Mucosa of rectum (tissue), 2 donors: Measurements from ENCODE around the gene TAS1R2.

Experiments
- H3K27ac ChIP-seq, 2 donors: one replicate each; pipeline ENCODE4 v1.7.0; 2013; ENCODE audit warnings: inconsistent platforms in 2 of 2, low read depth in 2 of 2, low read length in 2 of 2
- H3K27me3 ChIP-seq, 2 donors: one replicate each; pipeline ENCODE4 v1.7.0; 2013; ENCODE audit warnings: low read length in 2 of 2; ENCODE audit not compliant: control insufficient read depth in 2 of 2, insufficient read depth in 2 of 2
- H3K36me3 ChIP-seq, 2 donors: one replicate each; pipeline ENCODE4 v1.7.0; 2013; ENCODE audit warnings: low read length in 2 of 2; ENCODE audit not compliant: control insufficient read depth in 2 of 2, insufficient read depth in 2 of 2
- H3K4me1 ChIP-seq, 2 donors: one replicate each; pipeline ENCODE4 v1.7.0; 2013; ENCODE audit warnings: low read length in 2 of 2, mild to moderate bottlenecking in 1 of 2; ENCODE audit not compliant: control insufficient read depth in 2 of 2, insufficient read depth in 2 of 2
- H3K4me3 ChIP-seq, 2 donors: one replicate each; pipeline ENCODE4 v1.7.0; 2013; ENCODE audit warnings: low read length in 2 of 2
- H3K9ac ChIP-seq, 2 donors: one replicate each; pipeline ENCODE4 v1.7.0; 2013; ENCODE audit warnings: low read length in 2 of 2, low read depth in 1 of 2, mild to moderate bottlenecking in 1 of 2
- H3K9me3 ChIP-seq, 2 donors: one replicate each; pipeline ENCODE4 v1.7.0; 2013; ENCODE audit warnings: low read length in 2 of 2; ENCODE audit not compliant: control insufficient read depth in 2 of 2
- donor health status: healthy.
- donor health status: Normal muscosa, but diverticular disease.

The TAS1R2 gene

DNA sequence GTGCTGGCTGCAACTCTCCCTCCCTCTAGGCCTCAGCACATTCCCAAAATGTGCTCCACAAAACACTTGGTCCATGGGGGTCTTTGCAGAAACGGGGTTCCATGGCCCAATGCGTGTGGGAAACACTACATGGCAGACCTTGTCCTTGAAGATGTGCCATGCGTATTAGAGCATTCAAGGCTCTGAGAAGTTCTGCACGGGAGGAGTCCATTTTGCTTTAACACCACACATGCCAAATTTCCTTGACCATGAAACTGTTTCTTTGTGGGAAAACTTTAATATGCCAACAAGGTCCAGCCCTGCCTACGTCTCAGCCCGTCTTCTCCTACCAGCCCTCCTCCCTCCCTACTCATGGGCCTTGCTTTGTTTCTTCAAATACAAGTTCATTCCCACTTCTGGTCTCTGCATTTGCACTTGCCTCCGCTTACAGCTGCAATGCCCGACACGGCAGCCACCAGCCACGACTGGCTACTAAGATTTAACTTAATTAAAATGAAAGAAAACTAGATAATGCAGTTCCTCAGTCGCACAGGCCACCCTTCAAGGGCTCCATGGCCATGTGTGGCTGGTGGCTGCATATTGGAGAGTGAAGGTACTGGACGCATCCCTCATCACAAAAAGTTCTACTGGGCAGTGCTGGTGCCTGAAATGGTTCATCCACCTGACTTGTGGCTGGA lies 19.2 kb upstream of the TAS1R2 start:
- no peaks in the 10 kb centered on the region for H3K9me3 ChIP-seq
- no peaks in the 10 kb centered on the region for H3K27me3 ChIP-seq
- H3K4me1 ChIP-seq = peaks cover 0 to 4% of the 10 kb centered on the region in 2 donors
- H3K9ac ChIP-seq = no peak overlapping the region
- no peak overlapping the region for H3K27ac ChIP-seq
- H3K36me3 ChIP-seq = no peaks in the 10 kb centered on the region
- H3K4me3 ChIP-seq = no peak overlapping the region

DNA sequence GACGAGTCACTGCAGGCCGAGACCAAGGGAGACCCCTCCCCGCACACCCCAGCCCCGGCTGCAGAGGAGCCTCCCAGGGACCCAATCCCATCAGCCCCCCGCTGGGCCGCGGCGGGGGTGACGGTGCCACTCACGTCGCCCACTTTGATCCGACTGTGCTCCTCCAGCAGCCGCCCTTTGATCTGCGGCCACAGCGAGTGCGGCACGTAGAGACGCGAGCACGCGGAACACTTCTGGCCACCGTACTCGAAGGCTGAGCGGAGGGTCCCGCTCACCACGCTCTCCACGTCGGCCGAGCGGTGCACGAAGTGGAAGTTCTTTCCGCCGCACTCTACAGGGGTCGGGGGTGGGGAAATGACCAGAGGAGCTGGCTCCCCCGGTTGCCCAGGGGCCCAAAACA lies 17.8 kb upstream of the TAS1R2 start:
- Histone ChIP-seq H3K4me3 (no peak overlapping the region), H3K4me1 (peaks cover 0 to 4% of the 10 kb centered on the region in 2 donors), H3K9me3 (no peaks in the 10 kb centered on the region), H3K27me3 (no peaks in the 10 kb centered on the region), H3K27ac (no peak overlapping the region), H3K36me3 (no peaks in the 10 kb centered on the region), H3K9ac (no peak overlapping the region)

DNA sequence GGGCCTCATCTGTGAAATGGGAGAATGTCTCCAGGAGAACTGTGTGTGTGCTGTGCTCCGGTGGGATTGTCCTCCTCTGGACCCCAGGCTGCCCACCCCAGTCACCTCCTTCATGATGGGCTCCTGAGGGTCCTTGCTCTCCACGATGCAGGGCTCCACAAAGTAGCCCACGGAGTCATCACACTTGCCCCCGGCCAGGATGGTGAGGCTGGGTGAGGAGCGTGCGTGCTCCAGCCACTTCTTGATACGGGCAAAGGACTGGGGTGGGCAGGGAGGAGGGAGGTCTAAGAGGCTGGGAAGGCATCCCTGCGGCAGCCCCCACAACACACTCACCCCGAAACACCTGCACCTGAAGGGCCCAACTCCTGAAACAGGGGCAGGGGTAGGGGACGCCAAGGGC lies 16.8 kb upstream of the TAS1R2 start:
- no peak overlapping the region for H3K27ac ChIP-seq
- H3K4me3 ChIP-seq = no peak overlapping the region
- H3K4me1 ChIP-seq = peaks cover 0 to 4% of the 10 kb centered on the region in 2 donors
- H3K36me3 ChIP-seq = no peaks in the 10 kb centered on the region
- no peaks in the 10 kb centered on the region for H3K9me3 ChIP-seq
- H3K27me3 ChIP-seq = no peaks in the 10 kb centered on the region
- no peak overlapping the region for H3K9ac ChIP-seq

DNA sequence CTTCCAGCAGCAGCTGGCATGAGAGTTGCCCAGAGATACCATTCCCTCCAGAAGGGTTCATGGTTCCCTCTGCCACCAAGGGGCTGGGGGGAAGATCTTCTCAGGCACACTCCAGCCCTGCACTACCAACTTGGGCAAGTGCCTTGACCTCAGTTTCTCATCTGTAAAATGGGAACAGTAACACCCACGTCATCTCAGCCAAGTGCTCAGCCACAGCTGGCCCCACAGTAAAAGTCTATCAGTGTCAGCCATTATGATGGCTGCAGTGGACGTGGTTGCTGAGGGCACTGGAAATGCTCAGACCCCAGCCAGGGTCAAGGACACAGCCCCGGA lies 16.3 kb upstream of the TAS1R2 start:
- no peaks in the 10 kb centered on the region for H3K9me3 ChIP-seq
- H3K4me1 ChIP-seq = peaks cover 0 to 4% of the 10 kb centered on the region in 2 donors
- no peaks in the 10 kb centered on the region for H3K27me3 ChIP-seq
- H3K36me3 ChIP-seq = no peaks in the 10 kb centered on the region
- H3K4me3 ChIP-seq = no peak overlapping the region
- H3K27ac ChIP-seq = no peak overlapping the region
- H3K9ac ChIP-seq = no peak overlapping the region

DNA sequence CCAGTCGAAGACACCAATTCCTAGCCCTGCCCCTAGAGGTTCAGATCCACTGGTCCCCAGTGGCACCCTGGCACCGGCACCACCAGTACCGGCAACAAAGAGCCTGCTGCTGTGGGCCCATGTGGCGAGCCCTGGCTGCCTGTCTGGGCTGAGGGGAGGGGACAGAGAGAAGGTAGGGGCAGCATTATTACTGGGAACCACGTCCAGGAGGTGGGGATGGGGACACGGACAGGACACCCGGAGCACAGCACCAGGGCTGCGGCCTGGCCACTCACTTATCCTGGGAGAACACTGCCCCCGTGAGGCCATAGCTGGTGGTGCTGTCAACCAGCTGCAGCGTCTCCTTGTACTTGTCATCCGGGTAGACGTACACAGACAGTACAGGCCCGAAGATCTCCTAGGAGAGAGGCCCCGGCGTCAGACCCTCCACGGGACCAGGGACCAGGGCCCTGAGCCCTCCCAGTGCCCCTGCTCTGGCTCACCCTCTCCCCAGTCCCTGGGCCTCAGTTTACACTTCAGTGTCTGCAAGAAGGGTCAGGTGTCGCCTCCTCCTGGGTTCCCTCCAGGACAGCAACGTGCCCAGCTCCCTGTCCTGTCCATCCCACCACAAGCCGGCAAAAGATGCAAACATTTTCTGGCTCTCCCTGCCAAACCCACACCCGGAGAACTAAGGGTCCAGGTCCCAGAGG lies 15.8 kb upstream of the TAS1R2 start:
- H3K9ac ChIP-seq = no peak overlapping the region
- no peak overlapping the region for H3K4me3 ChIP-seq
- H3K36me3 ChIP-seq = no peaks in the 10 kb centered on the region
- no peaks in the 10 kb centered on the region for H3K9me3 ChIP-seq
- peaks cover 0 to 4% of the 10 kb centered on the region in 2 donors for H3K4me1 ChIP-seq
- no peak overlapping the region for H3K27ac ChIP-seq
- no peaks in the 10 kb centered on the region for H3K27me3 ChIP-seq

DNA sequence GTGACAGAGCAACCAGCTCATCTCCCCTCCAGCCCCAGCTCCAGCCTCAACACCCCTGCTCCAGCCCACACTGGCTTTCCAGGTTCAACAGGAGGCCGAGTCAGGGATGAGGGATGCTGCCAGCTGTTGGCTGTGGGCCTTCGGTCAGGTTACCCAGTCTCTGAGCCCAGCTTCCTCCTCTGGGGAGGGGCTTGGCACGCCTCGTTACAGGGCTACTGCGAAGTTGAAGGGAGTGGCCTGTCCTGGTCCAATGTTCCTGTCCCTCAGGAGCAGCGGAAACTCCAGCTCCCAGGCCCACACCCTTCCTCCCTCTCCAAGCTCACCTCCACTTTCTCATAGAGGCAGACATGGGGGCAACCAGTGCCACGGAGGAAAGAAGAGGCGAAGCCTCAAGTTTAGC lies 15.1 kb upstream of the TAS1R2 start:
- no peak overlapping the region for H3K4me3 ChIP-seq
- no peak overlapping the region for H3K9ac ChIP-seq
- H3K27ac ChIP-seq = no peak overlapping the region
- H3K36me3 ChIP-seq = no peaks in the 10 kb centered on the region
- peaks cover 0 to 4% of the 10 kb centered on the region in 2 donors for H3K4me1 ChIP-seq
- no peaks in the 10 kb centered on the region for H3K9me3 ChIP-seq
- H3K27me3 ChIP-seq = no peaks in the 10 kb centered on the region

DNA sequence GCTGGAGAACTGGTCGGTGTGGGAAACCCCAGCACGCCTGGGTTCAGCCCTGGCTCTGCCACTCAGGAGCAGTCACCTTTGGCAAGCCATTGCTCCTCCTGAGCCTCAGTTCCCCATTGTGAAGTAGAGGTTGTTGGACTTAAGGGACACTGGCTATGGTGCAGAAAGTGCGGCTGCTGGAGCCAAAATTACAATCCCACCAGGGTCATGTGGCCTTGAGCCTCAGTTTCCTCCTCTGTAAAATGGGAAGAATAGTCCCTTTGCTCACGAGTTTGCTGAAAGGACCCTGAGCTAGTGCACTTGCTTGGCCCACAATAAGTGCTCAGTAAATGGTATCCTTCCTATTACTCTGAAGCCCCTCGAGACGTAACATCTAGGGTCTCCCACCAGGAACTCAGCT lies 14.6 kb upstream of the TAS1R2 start:
- Histone ChIP-seq H3K27ac (no peak overlapping the region), H3K9me3 (no peaks in the 10 kb centered on the region), H3K9ac (no peak overlapping the region), H3K4me3 (no peak overlapping the region), H3K4me1 (peaks cover 0 to 4% of the 10 kb centered on the region in 2 donors), H3K36me3 (no peaks in the 10 kb centered on the region), H3K27me3 (no peaks in the 10 kb centered on the region)

DNA sequence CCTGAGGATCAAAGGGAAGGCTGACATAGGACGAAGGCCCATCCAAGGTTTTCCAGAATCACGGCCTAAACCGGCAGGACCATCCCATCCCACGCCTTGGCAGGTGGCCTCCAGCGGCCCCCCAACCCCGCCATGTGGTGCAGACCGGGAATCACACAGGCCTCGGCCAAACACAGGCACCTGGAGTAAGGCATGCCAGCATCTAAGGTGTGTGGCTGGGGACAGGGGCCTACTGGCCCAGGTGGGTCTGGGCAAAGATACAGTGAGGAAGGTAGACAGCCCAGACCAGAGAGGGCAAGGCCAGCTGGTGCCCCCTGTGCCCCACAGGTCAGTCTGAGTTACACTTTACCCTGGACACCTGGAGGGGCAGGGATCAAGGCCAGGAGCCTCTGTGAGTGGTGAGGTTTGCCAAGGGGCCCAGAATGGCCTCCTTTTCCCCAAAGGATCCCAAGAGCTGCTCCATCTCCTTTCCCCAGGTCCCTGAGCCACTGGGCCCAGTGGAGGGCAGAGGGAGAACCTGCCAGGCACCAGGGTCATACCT lies 12.7 kb upstream of the TAS1R2 start:
- Histone ChIP-seq H3K27me3 (no peaks in the 10 kb centered on the region), H3K4me3 (no peak overlapping the region)

DNA sequence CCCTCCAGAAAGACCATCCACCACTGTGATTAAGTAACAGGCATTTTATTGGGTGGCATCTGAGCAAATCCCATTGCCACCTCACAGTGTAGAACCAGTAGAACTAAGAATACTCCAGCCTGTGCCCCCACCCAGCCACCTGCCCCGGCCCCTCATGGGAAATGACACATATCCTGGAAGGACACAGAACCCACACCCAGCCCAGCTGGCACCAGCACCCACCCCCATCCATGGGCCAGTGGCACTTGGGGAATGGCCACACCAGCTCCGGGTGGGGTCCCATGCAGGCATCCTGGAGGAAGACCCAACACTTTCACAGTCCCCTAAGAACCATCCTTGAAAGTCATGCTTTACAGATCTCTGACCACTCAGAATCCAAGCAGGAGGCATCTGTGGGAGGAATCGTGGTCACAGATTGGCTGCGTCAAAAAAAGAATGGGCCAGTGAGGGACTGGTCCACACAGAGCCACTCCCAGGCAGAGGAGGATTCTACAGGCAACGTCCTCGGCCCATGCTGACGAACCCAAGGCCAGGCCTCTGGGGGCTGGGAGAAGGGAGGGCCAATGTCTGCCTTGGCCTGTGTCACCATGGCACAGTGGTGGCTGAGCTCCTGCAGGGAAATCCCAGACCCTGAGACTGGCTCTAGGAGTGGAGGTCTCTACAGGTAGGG lies 12.1 kb upstream of the TAS1R2 start:
- no peaks in the 10 kb centered on the region for H3K36me3 ChIP-seq

More for the DNA sequence above, 12.7 kb upstream of the TAS1R2 start:
- H3K27ac ChIP-seq = no peak overlapping the region
- no peaks in the 10 kb centered on the region for H3K9me3 ChIP-seq
- H3K4me1 ChIP-seq = peaks cover 0 to 4% of the 10 kb centered on the region in 2 donors
- H3K36me3 ChIP-seq = no peaks in the 10 kb centered on the region
- no peak overlapping the region for H3K9ac ChIP-seq

DNA sequence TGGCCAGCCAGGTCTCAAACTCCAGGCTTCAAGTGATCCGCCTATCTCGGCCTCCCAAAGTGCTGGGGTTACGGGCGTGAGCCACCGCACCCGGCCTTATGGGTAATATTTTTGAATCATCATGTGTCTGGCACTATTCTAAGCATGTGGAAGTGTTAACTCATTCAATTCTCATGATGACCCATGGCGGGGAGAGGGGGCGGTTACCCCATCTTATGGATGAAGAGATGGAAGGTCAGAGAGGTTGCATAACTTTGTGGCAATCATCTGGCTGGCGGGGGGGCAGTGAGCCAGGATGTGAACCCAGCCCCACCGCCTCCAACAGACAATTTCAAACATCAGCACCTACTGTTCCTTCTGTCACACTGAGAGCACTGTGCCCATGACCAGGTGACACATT lies 11.5 kb upstream of the TAS1R2 start:
- Histone ChIP-seq H3K4me1 (peaks cover 0 to 4% of the 10 kb centered on the region in 2 donors), H3K36me3 (no peaks in the 10 kb centered on the region), H3K27ac (no peak overlapping the region), H3K9me3 (no peaks in the 10 kb centered on the region), H3K27me3 (no peaks in the 10 kb centered on the region), H3K9ac (no peak overlapping the region), H3K4me3 (no peak overlapping the region)

More for the DNA sequence above, 12.1 kb upstream of the TAS1R2 start:
- Histone ChIP-seq H3K27me3 (no peaks in the 10 kb centered on the region), H3K4me1 (peaks cover 0 to 4% of the 10 kb centered on the region in 2 donors), H3K9me3 (no peaks in the 10 kb centered on the region), H3K4me3 (no peak overlapping the region), H3K27ac (no peak overlapping the region), H3K9ac (no peak overlapping the region)
